Left lobe of liver (tissue), 2 donors: ENCODE results near the gene TOMM22. TPM values are rescaled to one million over a fixed set of nuclear protein-coding genes. Genes with fewer than 3 reads are reported as not detected.

Experiments used
- ATAC-seq: fragments of 200-7000 bp; cut with Tn5 transposase; one replicate; pipeline ENCODE4 v1.9.1; 2020; ENCODE audit warnings: mild to moderate bottlenecking, moderate library complexity
- DNase-seq: peaks from one replicate; pipeline ENCODE4 v3.0.0-alpha.2; 2020; ENCODE audit warnings: low spot score
- total RNA-seq: library from RNA; stranded (reverse); gene quantifications from one replicate; pipeline ENCODE4 v1.2.1, GENCODE V29; 2021
- donor health status: DM: no; HTN: no; CAD: no; lungs with moderate emphysema.
- donor health status: DM: no; HTN: yes; CAD: no.

Gene TOMM22
- total RNA-seq, 1 donor from 2014 or later: 29.0 TPM

DNA sequence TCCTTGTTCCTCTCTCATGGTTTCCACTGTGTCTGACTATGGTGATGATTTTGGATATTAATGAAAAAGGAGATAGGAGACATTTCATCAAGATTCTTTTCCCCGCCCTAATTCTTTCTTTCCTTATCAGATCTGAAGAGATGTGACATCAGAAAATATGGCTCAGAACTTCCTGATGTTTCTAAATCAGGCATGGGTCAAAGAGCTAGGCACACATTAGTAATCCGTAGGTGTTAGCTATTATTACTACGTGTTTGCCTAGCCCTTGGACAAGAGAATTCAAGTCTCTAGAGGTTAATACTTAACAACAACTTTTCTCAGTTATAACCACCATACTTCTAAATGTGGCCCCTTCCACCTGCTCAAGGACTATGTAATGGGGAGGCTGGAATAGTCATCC is 13.2 kb downstream of the TOMM22 start:
- ATAC-seq: no peak
- no peak for DNase-seq

DNA sequence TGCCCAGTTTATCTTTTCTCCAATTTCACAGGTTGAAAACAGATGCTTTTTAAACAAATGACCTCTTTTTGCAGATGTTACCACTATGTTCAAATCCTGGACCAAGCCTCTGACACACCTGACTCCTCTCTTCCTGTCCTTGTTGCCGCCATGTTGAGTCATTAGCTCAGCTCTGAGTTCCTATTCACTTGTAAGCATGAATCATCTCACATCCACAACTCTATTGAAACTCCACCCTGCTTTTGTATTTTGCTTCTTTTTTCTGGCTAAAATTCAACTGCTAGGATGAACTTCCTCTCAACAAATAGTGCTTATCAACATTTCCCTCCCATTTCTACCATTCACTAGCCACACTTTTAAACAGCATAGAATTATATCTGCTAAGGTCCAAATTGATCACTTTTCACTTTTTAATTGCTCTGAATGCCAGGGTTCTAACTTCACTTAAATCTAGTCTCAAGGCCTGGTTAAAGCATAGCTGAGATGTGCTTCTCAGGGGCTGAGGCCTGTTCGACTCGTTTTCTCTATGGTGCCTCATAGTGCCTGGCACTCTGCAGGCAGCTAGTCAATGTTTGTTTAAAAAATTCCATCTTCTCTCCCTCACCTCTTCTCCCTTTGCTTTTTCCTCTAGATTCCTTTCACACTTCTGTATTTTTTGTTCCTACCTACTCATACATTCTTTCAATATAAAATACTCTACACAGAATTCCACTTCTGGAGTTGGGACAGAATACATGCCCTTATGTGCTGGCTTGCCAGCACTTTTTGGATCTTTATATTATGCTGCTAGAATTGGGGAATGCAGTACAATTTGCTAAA is 15.1 kb downstream of the TOMM22 start:
- ATAC-seq (no peak), DNase-seq (no peak)

DNA sequence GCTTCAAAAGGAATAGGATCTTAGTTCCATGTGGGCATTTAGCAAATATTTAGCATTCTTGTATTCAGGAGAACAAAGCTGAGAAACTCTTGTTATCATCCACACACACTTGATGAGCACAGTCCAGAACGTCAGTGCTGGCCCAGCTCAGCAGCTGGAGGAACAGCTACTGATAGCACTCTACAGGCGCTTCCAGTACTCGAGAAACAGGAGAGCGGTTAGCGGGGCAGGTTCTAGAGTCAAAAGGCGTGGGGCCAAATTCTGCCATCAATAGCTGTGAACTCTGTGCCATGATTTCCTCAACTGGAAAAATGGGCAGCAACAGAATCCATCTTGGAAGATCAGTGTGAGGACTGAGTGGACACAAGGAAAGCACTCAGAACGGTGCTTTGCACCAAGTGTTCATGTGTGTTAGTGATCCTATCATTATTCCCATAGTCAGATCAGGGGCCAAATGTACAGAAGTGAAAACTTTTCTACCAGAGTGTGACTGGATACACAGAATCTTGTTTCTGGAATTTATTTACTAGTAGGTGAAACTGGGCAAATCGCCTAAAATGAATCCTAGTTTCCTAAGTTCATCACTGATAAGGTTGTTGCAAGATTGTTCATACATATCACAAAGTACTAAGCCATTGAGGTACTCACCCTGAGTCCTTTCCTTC is 15.8 kb downstream of the TOMM22 start:
- ATAC-seq: no peak
- DNase-seq: no peak

DNA sequence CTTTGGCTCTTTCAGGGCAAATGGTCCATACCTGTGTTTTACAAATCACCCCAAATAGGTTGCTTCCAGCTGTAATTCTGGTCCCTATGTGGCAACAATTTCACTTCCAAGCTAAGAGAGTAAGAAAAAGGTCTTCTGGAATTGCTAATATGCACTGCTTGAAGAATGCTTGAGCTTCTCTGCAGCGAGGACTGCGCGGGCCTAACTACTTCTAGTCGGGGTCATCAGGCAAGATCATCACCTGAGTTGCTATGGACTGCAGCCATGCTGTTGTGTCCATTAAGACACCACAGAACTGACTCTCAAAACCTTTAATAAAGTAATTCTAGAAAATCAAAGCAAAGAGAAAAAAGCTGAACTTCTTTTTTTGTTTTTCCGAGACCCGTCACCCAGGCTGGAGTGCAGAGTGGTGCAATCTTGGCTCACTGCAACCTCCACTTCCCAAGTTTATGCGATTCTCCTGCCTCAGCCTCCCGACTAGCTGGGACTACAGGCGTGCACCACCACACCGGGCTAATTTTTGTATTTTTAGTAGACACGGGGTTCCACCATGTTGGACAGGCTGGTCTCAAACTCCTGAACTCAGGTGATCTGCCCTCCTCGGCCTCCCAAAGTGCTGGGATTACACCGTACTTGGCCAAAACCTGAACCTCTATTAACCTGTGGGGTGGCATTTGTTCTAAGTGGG is 16.8 kb downstream of the TOMM22 start:
- DNase-seq (no peak), ATAC-seq (no peak)

DNA sequence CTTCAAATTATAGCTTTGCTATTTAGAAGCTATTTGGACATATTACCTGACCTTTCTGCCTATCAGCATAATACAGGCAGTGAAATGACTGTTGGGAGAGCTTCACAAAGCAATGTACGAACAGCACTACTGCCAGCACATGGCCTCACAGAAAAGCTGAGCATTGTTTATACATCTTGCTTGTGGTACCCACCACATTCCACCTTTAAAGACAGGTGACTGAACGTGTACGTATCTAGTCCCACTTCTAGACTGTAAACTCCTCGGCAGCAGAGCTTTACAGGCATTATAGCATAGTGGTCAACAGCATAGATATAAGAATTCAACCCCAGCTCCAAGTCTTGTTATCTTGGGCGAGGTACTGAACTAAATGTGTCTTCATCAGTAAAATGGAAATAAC is 17.4 kb downstream of the TOMM22 start:
- no peak for DNase-seq
- no peak for ATAC-seq

DNA sequence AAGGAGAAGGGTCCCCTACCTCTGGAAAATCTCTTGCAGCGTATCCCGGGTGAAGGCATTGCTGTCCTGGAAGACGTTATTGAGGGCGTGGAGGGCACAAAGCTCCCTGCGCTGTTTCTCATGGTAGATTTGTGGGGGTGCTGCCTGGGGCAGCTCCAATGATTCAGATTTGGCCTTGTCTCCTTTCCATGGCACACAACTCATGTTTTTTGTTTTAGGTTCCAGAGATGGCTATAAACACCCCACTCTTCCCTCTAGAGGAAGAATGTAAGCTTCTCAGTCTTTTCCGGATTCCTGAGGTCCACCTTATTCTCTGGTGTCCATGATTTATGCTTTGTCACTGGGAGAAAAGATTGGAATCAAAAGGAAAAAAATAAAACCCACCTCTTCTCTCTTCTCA is 18.0 kb downstream of the TOMM22 start:
- no peak for DNase-seq
- no peak for ATAC-seq

DNA sequence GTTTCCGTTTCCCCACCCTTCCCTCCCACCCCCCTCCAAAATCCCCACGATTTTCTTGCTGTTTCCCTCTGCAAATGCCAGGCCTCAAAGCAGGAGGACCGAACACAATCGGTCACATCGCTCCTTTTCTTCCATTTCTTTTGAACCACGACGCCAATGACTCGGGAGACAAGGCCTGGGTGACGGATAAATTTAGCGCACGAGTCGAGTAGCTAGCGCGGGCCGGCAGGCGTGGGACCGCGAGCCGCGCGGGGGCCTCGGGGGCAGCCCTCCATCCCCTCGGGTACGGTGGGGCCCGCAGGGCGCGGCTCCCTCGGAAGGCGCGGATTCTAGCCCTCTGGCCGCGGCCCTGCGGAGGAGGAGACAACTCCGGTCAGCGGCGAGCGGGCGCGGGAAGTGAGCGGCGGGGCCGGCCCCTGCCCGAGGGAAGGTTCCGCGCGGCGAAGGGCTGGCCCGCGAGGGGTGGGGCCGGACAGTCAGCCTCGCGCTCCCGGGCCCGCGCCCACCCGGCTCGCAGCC is 18.6 kb downstream of the TOMM22 start:
- DNase-seq: peak; percentile 83
- ATAC-seq: peak; percentile 61

DNA sequence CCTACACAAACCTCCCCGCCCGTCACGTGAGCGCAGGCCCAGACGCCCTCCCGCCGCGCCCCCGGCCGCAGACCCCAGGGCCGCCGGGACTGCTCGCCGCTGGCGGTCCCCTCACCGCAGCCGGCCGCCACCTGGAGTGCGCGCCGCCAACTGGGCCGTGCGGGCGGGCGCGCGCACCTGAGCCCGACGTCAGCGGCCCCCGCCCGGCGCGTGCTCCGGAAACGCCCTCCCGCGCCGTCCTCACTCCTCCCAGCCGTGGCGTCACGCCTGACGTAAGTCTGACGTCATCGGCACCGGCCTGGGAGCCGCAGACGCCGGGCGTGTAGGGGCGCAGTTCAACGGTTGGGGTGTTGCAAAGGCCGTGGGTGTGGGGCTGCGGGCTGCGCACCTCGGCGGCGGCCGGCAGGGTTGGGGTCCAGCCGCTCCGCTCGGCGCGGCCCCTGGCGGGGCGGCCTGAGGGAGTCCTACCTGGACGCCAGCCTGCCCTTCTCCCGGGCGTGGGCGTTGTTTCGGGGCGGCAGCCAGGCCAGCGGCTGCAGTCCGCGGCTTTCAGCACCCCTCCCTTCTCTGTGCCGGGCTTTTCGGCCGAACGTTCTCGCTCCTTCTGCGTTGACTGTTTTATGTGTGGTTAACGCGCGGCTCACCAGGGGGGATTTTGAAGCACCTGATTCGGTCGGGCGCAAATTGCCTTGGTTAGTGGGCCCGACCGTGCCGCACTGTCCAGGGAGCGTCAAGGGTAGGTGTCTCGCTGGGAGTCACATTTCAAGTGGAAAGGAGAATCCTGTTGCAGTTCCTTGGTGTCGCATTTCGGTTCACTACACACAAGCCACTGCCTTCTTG is 19.3 kb downstream of the TOMM22 start, which contains the start of gene JOSD1:
JOSD1 (minus strand) TSS at position 155 of the 840 bp plus-strand sequence. CDS start 956 bp downstream, outside the sequence.
- peak; percentile 69 for ATAC-seq
- DNase-seq: peak; percentile 97

DNA sequence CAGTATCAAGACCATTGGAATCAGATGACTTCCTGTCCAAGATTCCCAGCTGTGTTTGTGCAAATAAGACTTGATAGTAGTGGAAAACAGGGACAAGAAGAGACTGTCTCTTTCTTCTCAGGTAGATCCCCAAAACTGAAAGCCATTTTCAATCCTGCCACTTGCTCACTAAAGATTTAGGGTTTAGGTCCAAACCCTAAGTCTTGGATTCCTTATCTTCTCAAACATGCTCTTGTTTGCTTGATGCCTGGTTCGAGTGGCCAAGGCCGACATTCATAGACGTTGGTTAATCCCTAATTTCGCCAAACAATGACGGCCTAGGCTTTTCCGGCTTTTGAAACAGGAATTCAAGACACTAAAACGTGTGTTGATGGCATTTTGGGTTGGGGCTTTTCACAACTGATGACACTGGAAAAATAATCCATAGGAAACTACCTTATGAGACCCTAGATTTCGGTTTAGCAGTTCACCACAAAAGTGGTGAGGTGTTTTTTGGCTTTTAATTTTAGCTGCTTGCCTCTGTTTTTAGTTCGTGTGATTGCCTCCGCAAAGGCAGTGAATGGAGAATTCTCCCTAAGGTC is 23.0 kb downstream of the TOMM22 start:
- DNase-seq: no peak
- no peak for ATAC-seq

DNA sequence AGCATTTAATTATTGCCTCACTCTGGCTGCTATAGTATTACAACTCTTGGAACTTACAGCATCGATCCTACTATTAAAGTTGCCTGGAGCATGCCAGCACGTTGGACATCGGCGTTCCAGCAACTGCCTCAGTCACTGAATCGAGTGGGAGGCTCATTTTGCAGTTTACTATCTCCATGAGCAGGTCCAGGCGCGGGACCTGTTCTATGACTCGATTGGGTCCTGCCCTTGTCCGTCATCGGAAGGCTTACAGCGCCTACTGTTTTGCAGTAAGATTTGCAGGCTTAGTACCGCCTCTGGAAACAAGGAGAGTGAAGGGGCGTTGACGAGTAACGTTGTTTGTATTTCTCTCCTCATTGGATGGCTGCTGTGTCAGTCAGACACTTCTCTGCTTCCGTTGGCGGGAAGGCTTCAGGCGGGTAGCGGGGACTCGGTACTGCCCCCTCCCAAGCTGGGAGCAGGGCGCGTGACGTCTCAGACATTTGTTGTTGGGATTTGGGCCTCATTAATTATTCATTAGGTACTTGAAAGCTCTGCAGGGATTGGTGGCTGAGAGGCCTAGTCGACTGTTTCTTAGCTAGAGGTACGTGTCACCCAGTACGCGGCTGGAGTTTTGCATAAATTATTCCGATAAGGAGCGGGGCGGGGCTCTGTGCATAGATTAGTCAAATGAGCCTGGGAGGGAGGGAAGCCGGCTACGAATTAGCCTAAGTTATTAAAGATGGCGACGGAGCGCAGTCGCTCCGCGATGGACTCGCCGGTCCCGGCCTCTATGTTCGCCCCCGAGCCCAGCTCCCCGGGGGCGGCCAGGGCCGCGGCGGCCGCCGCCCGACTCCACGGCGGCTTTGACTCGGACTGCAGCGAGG is 23.7 kb downstream of the TOMM22 start, which contains the start of gene GTPBP1:
GTPBP1 (plus strand) TSS at position 710 of the 866 bp plus-strand sequence; CDS start at position 722, 12 bp downstream.
- DNase-seq (peak; percentile 99), ATAC-seq (peak; percentile 78)

DNA sequence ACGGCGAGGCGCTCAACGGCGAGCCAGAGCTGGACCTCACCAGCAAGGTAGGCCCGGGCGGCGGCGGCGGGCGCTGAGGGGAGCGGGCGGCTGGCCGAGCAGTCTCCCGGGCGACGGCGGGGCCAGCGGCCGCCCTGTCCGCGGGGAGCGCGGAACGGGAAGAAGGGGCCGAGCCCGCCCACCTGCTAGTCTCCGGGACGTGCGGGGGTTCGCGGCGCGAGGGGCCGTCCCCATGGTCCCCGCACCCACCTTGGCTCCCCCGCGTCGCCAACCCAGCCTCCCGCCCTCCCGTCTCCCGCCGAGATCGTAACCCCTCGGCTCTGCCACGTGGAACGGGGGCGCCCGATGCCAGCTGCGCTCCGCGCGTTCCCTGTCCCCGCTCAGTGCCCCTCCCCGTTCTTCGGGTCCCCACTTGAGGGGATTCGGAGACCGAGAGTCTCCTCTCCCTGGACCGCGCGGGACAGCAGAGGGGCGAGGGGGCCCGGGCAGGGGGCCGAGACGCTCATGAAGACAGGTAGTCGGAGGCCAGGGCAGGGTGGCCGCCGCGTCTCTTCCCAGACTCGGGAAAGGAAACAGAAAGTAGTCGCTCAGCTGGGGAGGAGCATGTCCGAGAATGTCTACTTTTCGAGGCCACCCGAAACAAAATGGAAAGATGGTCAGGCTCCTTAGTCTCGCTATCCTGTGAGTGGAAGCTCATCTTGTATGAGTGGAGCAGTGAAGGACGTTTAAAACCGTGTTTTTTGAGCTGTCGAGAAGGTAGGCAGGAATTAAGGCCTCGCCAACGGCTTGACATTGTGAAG is 24.5 kb downstream of the TOMM22 start:
- DNase-seq (peak; percentile 69), ATAC-seq (peak; percentile 12)

DNA sequence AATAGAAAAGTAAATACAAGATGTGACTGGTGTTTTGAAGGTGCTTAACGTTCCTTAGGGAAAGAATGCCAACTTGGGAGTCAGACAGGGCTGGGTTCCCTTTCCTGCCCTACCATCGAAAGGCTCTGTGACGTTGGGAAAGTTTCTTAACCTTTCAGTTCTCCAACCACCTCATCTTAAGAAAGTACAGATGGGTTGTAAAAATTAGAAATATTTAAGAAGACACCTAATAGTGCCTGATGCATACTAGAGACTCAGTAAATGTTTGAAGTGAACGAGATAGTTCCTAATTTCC is 25.1 kb downstream of the TOMM22 start:
- no peak for DNase-seq
- no peak for ATAC-seq

DNA sequence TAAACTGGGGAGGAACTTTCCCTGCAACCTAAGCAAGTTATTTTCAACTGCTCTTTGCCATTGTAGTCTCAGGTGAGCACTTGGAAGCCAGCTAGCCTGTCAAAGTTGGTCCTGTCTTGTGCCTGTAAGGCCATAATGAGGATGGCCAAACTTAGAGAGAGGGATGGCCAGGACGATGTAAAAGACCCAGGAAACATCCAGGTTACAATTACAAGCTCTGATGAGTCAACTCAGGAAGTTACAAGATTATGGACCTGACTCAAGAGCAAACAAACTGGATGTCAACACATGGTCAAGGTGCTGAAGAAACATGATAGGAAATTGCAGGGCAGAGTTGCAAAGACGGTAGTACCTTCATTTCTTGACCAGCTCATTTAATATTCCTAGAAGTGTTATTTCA is 25.6 kb downstream of the TOMM22 start:
- DNase-seq (no peak), ATAC-seq (no peak)

DNA sequence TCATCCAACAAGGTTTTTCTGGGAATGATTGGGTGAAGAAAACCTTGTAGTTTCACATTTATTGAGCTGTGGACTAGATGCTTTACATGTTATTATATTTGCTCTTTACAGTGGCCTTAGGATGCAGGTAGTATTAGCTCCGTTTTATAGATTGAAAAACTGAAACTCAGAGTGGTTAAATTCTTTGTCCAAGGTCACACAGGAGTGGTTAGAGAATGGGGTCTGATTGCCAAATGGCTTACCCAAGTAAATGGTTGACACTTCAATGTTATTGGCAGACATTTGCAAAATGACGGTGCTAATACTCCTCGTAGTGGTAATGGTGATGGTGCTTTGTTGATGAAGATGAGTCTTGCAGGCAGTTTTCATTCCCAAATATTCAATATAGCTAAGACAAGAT is 26.2 kb downstream of the TOMM22 start:
- no peak for DNase-seq
- ATAC-seq: no peak

DNA sequence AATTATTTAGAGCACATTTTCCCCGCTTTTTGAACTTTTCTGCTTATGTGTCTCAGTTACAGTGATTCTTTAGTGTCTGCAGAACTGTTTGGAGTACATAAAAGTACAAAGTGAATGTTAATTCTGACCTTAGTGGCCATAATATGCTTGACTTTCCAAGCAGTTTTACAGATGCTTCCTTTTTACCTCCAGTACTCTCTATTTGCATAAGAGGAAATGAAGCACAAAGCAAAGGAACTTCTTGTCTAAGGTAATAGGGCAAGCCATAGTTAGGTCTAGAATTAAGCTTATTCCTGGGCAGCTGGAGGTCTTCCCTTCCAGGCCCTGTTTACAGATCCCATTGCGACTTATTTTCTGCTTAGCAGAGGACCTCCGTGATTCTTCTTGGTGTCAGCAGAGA is 27.5 kb downstream of the TOMM22 start:
- no peak for ATAC-seq
- DNase-seq: no peak

DNA sequence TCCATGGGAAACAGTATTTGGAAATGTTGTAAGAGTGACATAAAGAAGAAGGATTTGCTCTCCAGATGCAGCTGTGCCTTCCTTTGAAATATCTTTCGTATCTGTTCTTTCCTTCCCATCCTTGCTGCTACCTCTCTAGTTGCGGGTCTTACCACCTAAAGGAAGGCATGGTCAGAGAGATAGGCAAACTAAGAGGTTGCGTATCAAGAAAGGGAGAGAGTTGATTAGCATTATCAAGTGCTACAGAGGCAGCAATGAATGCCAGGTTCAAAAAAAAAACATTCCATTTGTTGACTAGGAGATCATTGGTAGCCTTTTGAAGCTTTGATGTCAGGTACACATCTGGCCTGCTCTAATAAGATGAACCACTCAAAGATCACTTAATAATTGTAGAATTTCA is 28.6 kb downstream of the TOMM22 start:
- no peak for DNase-seq
- no peak for ATAC-seq

DNA sequence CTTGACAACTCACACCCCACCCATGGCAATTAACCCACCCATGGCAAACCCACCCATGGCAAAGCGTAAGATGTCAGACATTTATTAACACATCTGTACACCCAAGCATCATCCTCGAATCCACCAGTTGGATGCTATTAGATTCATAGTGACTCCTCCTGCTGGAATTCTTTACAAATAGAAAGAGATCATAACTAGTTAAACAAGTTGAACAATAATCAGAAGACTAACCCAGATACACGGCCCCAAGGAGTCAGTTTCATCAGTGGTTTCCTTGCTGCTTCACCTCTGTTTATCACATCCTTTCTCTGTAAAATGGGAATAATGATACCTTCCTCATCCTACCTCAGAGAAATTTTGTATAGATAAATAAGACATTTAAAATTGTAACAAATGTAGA is 29.1 kb downstream of the TOMM22 start:
- ATAC-seq (no peak), DNase-seq (no peak)

DNA sequence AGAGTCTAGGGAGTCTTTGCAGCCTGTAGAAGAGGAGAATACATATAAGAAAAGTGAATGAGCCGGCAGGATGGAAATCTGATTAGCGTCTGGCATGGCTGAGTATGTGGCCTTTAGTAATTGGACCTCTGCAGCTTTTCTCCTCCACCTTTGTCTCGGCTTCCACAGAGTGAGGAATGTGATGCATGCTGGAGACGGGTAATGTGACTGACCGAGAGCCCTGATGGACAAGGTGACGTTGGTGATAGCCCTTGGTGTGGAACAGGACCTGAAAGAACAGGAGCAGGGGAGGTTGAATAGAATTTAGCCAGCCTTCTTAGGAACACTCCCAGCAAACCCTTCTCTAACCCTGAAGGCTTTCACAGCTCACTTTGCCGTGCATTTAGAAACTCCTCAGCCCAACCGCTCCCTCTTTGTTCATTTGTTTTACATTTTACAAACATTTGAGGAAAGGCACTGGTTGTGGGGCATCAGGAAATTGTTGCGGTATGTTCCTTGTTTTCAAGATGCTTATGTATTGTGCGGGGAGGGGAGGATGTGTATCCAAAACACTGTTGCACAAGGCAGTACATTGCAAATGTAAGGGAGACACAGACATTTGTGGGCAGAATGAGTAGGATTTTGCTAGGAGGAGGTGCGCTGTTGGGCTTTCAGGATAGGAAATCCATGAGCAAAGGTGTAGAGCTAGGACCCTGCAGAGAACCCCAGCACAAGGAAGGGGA is 30.9 kb downstream of the TOMM22 start:
- ATAC-seq: no peak
- DNase-seq: no peak
